NCI-H460 (cell line): ENCODE results near the gene PAMR1. TPM values are rescaled to one million over a fixed set of nuclear protein-coding genes. Genes with fewer than 3 reads are reported as not detected.

ENCODE experiments used
- DNase-seq: peaks from one replicate; pipeline ENCODE4 v3.0.0-alpha.2; 2016; ENCODE audit warnings: low read depth; ENCODE audit errors: extremely low read depth
- total RNA-seq: library from RNA; depleted of rRNA; stranded (reverse); fragments of >200 nt; shearing (Covaris generic); gene quantifications from 2 replicates; pipeline ENCODE4 v1.2.3, GENCODE V29; 2014

PAMR1 gene
- total RNA-seq, 1 experiment from 2014 or later, result not detected

- peak; percentile 8 for DNase-seq
Measured at GRCh38 chr11:35412285-35412684, 113.1 kb downstream of the PAMR1 start.

DNA sequence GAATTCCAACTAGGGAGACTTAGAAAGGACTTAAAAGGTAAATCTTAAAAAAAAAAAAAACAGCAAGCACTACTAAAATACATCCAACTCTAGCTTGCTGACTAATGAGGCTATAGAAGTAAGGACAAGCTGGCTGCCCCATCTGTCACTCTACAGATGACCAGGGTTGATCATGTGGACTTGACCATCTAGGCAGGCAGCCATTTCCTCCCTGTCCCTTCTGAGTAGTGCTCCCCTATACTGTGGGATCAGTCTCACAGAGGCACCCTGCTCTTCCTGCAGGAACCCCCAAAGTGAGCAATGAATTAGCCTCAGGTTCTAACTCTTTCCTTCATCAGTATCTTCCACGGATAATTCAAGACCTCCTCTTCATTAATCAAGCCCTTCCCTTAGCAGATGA is 118.4 kb downstream of the PAMR1 start:
- DNase-seq, result no peak

- no peak for DNase-seq
Measured at GRCh38 chr11:35404388-35404775, 121.0 kb downstream of the PAMR1 start.

DNA sequence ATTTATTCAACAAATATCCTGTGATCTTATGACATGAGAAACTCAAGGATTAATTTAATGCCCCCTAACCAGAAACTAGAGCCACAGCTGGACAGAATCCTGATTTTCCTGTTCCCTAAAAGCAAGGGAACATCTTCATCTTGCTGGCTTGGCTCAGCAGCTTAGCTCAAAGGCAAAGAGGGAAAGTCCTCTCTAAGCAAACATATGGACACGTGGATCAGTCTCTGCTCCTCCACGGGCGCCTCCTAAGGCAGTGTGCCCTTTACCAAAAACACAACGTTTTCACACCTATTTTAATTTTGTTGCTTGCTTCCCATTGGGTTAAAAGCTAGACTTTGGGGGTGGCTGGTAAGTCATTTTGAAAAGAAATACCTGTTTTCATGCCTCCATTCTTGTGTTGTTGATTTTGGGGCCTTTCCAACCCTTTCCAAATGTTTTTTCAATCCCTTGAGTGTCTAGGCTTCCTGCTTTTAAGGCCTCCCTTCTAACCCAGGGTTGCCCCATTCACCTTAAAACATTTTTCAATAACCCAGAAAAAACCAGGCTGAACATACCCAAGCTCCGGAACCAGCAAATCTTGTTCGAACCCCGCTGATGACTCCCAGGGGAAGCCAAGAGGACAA is 121.5 kb downstream of the PAMR1 start:
- no peak for DNase-seq

- no peak for DNase-seq
Measured at GRCh38 chr11:35402751-35403660, 122.4 kb downstream of the PAMR1 start.

- no peak for DNase-seq
Measured at GRCh38 chr11:35398881-35399280, 126.5 kb downstream of the PAMR1 start.

DNA sequence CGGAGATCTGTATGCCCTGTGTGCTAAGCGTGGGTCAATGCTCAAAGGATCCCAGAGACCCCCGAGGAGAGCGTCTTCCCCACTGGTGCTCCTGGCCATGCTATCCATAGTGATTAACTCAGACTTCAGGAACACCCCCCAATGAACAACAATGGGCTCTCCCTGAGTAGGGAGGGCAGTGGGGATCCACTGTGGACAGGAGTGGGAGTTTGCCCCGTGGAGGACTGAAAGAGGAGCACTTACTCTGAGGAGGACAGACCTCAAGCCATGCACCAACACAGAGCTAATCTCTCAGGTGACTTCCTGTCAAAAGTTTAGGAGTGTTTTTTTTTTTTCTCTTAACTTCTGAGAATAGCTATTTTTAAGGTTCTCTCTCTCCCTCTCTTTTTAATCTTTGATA is 130.5 kb downstream of the PAMR1 start:
- no peak for DNase-seq

GRCh38 chr11:35393098-35393497 is 132.3 kb downstream of the PAMR1 start:
- no peak for DNase-seq

DNA sequence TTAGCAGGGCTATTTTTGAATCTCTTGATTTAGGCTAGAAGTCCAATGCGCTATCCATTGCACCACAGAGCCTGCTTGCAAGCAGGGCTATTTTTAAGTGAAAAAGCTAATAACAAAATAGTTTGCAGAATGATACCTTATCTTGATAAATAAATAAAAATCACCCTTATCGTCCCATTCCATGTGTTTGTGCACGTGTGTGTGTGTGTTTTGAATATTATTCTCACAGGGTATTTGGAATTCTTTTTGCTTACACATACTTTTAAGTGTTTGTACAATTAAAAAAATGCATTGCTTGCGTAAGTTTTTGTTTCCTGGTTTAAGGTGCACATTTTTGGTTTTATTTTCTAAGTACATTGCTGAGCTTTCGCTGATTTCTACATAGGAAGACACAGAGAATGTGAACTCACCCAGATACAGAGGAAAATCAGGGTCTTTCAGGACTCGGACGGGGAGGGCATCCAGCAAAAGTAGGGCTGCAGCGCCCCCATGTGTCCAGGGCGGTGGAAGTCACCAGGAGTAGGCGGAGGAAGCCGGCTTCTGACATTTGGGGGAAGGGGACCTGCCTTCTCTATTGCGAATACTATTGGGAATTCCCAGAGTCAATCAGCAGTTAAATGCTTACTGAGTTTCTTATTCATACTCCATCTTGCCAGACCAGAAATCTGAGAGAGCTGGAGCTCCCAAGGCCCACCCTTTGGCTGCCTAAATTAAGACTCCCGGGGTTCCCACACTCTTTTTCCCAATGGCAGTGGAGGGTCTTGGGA is 133.3 kb downstream of the PAMR1 start:
- DNase-seq, result peak; percentile 55

DNA sequence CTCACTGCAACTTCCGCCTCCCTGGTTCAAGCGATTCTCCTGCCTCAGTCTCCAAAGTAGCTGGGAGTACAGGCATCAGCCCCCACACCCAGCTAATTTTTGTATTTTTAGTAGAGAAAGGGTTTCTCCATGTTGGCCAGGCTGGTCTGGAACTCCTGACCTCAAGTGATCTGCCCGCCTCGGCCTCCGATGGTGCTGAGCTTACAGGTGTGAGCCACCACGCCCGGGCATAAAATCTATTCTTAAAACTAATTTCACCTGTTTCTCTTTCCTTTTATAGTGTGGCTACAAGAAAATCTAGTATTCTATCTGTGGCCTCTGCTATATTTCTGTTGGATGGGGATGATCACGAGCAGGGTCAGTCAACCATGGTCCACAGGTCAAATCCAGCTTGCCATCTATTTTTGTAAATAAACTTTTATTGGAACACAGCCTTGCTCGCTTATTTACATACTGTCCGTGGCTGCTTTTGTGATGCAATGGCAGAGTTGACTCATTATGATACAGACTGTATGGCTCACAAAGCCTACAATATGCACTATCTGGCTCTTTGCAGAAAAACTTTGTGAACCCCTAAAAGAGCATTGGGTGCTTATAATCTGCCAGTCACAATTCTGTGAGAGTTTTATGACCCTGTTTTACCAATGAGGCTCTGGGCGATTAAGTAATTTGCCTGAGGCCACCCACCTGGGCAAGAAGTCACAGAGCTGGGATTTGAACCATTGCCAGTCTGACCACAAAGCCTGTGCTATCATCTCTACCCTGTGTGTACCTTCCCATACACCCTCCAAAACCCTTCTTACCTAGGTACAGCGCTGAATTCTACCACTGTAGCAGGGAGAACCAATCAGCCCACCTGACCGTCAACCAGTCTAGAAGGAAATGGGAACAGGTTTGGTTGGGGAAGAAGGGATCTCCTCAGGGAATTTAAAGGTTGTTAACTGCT is 134.4 kb downstream of the PAMR1 start:
- DNase-seq, result peak; percentile 31

DNA sequence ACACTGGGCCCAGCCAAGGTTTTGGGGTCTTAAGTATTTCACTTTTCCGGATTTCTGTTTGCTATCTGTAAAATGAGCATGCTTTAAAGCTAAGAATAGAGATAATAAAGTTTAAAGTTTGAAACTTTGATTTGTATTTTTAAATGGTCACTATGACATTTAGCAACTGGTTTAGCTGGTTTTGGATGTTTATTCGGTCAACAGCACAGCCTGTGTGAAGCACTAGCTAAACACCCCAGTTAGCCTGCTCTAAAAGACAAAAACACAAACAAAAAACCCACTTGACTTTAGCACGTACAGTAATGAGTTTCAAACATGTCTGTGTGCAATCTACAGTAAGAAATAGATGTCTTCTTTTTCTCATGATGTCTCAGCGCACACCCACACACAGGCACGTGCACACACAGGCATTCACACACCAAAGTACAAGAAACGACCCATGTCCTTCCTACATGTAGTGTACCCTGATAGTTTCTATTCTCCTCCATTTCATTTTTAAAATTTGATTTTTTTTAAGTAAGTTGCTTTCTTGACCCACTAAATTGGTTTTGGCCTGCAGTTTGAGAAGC is 135.4 kb downstream of the PAMR1 start:
- DNase-seq, result no peak

DNA sequence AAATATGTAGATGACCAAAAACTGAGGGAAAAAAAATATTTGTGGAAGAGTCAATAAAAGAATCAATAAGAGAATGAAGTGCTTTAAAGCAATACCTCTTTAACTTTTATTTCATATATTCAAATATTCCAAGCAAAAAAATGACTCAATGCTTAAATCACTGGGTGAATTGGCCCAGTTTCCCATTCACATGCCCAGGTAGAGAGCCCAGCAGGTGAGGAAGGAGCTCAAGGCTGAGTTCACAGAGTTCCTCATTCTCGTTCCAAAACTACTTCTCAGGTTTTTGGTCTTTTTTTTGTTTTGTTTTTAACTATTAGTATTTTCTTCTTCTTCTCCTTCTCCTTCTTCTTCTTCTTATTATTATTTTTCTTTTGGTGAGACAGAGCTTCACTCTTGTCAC is 136.3 kb downstream of the PAMR1 start:
- no peak for DNase-seq

DNA sequence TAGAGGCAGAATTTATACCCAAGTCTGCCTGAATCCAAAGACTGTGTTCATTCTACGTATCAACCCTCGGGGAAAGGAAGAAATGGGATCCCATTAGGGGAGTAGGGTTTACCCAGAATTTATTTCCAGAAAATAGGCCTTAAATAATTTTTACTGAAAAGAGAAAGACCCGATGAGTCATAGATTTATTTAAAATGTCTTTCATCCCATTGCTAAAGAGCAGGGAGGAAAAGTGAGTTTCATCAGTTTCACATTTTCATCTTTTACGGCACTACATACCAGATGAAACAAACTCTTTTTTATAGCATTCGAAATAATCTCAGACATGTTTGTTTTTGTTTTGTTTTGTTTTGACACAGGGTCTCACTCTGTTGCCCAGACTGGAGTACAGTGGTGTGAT is 137.4 kb downstream of the PAMR1 start:
- no peak for DNase-seq

DNA sequence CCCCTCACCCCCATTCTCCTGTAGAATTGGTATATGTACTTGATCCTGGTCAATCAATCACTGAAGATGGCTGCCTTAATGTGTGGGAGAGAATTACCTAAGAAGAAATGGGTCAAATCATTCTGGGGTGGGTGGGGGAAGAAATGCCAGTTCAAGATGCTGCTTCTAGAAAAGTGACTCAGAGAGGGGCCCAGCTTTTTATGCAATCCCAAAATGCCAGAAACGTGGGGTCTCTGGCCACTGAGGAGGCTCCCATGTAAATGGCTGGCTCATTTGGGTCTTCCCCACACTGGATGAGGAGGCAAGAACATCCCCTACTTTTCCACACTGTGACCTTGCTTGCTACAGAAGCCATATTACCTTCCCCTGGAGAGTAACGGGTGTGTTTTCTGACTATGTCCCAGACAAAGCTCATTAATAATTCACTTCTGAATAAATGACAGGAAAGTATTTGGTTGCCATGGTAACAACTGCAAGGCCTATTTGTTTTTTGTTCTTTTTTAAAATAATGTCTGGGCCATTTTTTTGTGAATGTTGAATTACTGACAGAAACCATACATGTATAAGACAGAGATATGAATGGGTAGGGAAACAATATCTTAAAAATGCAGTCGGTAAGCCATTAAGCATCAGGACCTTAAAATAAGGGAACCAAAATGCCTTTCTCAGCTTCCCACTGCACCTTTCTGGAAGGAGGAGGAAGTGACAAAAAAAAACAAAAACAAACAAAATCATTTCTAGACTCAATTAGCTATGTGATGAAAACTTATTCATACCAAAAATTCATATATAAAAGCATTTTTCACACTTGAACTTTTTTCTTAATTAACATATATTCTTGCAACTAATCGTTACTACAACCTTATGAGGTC is 138.1 kb downstream of the PAMR1 start:
- no peak for DNase-seq

DNA sequence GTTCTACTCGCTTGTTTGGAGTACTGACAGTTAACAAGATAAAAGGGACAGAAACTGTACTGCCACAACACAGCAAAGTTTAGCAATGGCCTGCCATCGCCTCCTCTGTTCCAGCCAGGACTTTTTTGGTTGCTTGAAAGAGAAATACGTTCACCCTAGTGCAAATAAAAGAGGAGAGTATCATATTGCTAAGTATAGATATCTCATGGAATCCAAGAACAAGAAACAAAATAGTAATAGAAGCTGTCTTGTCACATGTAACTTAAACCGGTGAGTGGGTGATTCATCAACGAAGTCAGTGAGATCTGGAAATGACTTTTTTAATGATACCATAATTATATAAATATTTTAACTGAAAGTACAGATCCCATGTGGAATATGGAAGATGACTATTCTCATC is 141.5 kb downstream of the PAMR1 start:
- no peak for DNase-seq
